Occipital lobe (tissue), 2 donors: ENCODE results near the gene ASIC2. TPM values are rescaled to one million over a fixed set of nuclear protein-coding genes. Genes with fewer than 3 reads are reported as not detected.

Experiments
- DNase-seq: peaks from one replicate; lab custom pipeline; 2025; lab: John Stamatoyannopoulos, UW
- total RNA-seq: library from RNA; depleted of rRNA; stranded (reverse); fragments of >200 nt; gene quantifications from one replicate; pipeline ENCODE4 v1.2.3, GENCODE V29; 2014

The ASIC2 gene
- total RNA-seq, 1 donor from 2014 or later = 13.1 TPM

- no peak for DNase-seq
Measured at GRCh38 chr17:33073416-33073815, 219.7 kb downstream of the ASIC2 start.

DNA sequence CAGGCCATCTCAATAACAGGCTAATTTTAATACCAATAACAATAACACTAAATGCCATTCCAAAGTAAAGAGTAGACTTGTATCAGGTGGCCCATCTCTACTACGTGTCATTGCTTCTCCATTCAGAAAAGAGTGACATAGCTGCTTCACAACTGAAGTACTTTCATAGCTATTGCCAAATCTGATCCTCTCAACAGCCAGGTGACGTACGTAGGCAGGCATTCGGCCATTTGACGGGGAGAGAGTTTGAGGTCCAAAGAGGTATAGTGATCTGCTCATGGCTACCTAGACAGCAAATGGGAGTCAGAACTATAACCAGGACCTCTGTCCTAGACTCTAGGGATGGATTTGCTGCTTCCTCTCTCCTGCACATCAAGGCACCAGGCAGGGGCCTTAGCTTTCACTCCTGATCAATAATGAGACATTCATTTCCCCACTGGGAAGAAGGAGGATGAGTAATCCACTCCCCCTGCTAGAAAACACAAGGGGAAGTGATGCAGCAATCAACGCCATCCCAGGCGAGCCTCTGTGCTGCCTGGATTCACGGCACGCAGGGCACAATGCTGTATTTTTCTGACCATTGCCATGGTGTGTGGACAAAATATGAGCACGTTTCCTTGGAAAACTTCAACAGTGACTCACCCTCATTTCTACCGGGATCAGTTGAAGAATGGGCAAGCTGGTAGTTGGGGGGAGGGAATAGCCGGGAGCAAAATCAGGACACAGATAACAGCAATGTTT lies 220.5 kb downstream of the ASIC2 start:
- no peak for DNase-seq

GRCh38 chr17:33071656-33072055 lies 221.4 kb downstream of the ASIC2 start:
- no peak for DNase-seq

DNA sequence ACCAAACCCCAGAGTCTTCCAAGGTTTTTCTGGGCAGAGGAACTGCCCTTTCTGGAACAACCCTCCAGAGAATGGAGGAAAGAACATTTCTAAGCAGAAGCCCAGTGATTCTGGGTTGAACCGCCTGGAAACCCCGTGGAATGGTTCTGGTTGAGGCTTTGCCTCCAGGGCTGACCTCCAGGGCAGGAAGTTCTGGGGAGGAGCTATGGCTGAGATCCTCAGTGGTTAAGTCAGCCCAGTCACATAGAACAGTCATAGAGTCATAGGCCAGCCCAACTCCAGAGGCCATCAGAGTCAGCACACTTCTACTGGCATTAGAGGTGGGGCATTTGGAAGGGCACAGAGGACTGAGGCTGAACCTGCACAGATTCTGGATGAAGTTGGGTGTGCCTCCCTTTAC lies 235.5 kb downstream of the ASIC2 start:
- DNase-seq = no peak

- no peak for DNase-seq
Measured at GRCh38 chr17:33056399-33057146, 236.5 kb downstream of the ASIC2 start.

DNA sequence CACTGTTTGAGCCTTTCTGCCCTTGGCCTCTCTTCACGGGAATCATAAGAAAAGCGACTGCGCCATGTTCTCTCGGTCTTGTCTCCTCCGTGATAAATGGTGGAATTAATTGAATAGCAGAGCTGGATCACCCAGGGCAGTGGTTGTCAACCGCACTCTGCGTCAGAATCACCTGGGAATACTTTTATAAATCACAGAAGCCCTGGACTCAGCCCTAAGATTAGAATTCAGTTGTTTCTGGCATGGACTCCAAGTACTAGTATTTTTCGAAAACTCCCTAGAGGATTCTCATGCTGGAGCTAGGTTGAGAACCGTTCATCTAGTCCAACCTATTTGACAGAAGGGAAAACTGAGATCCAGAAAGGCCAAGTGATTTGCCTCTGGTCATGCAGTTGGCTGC lies 237.3 kb downstream of the ASIC2 start:
- DNase-seq = no peak

GRCh38 chr17:33055171-33055611 lies 237.9 kb downstream of the ASIC2 start:
- DNase-seq = no peak

- DNase-seq = no peak
Measured at GRCh38 chr17:33054412-33054811, 238.7 kb downstream of the ASIC2 start.

DNA sequence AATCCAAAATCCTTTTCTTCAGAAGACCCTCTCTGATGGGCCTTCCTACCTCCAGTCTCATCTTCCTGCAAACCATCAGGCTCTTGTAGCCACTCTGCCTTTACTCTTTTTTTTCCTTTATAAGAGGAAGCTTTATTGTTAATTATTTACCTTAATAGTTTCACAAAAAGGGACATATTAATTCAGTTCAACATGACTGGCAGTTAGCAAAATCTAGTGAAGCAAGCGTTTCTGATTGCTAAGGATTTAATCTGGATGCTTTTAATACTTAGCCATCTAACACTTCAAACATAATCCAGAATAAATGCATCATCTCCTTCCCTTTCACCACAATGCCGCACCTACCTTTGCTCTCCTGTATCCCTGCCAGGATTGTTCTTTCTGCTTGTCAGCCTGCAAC lies 239.4 kb downstream of the ASIC2 start:
- DNase-seq = no peak

DNA sequence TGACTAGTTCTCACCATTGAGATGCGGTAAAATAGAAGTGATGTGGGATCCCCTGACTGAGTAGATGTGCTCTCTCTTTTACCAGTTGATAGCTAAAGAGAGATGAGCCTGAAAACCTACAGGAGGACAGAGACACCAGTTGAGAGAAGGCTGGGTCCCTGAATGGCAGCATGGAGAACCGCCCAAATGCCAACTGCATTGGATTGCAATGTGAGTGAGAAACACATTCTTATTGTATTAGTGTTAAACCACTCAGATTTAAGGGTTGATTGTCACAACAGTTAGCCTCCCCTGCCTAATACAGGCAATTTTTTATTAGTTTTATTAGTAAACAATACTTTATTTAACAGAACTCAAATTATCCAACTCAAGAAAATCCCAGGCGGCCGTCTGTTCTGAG lies 240.2 kb downstream of the ASIC2 start:
- DNase-seq = no peak

DNA sequence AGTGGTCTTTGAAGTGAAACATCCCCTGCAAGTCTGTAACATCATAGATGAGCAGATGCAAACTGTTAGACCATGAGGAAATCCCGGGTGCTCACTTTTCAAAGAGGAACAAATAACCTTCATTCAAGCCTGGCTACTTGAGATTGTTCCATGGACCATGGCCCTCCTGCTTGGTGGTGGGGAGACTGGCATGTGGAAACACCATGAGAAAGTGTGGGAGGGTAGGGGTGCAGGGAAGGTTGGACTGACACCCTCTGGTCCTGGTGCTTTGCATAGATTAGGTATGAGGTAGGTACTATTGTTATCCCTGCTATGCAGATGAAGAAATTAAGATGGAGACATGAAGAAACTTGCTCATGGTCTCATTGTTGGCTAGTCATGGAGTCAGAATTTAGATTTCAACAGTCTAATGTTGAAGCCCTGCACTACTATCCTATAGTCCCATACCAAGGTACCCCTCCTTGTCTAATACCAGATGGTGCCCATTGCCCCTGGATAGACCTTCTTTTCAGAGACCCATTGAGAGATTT lies 242.4 kb downstream of the ASIC2 start:
- no peak for DNase-seq

DNA sequence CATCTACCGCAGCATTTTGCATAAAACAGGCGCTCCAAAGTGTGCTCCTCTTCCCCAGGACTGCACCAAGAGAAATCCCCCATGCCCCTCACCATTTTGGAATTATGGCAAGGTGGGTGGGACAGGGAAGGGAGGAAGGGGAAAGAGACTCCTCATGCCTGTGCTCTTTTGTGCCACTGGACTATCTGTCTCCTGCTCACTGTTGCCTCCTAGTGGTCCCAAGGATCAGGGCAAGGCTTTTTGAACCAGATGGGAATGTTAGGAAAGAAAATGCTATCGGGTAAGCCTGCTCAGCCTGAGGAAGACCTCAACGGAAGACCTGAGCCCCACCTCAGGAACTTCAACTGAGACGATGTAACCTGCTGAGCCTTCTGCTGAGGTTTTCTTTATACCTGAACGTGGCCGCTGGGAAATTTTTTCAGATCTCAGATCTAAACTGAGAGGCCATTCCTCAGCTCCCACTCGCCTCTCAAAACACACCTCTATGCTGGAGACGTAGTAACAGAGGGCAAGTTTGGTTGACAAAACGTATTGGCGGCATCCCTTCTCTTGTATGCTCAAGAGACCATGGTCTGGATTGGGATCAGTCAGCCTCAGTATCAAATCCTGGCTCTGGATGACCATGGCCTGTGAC lies 243.2 kb downstream of the ASIC2 start:
- DNase-seq = no peak

DNA sequence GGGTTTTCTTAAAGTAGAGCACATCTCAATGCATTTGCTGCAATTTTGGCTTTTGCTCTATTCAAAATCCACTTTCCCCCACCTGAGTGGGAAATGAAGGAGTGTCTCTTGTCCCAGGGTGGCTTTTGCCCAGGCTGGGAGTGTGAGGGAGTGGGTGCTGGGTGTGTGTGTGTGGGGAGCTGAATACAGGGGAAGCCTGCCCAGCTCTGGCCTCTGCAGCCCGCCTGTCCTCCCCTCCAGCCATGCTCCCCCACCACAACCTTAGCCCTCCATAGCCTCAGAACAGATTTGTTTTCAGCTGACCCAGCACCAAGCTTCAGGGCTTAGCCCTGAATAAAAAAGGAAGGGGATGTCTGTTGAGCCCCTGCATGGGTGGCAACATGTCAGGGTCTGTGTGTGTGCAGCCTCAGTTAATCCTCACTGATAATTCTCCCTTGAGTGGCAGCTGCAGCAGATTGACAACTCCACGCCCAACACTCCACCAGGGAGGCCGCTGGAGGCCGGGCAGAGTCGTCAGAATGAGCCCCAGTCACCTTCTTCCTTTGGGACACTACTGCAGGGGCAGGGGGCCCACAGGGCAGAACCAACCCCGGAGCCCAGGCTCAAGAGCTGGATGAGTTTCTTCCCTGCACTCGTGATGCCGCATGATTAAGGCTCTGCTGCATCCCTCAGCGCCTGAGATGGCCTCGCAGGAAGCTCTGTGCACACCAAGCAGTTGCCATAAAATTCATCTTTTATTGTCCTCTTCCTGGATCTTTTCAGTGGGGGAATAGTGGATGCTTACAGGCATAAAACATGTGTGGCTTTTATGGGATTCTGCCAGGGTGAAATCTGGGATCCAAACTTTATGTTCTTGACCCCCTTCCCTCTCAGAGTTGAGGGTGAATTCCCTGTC lies 246.5 kb downstream of the ASIC2 start:
- DNase-seq = no peak

GRCh38 chr17:33045216-33045615 lies 247.9 kb downstream of the ASIC2 start:
- DNase-seq = no peak

- DNase-seq = no peak
Measured at GRCh38 chr17:33044771-33045170, 248.3 kb downstream of the ASIC2 start.

DNA sequence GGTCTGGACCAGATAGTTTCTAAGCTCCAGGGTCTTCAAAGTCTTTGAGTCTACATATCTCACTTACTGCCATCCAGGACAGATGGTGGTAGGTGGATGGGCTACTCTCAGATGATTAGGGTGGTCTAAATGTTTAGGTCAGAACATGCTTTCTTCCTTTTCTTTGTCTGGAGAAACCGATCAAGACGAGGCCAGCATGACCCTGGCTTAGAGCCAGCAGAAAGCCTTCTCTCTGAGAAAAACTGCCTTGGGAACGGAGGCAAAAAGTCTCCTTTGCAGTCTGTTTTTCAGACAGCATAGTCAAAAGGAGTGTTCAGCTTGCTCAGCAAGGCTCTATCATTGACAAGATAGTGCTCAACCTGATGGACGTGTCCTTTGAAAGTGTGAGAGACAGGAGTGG lies 252.6 kb downstream of the ASIC2 start:
- no peak for DNase-seq

GRCh38 chr17:33039874-33040273 lies 253.2 kb downstream of the ASIC2 start:
- DNase-seq = no peak

- DNase-seq = peak; percentile 20
Measured at GRCh38 chr17:33038740-33039139, 254.4 kb downstream of the ASIC2 start.

- DNase-seq = no peak
Measured at GRCh38 chr17:33033176-33033575, 259.9 kb downstream of the ASIC2 start.

GRCh38 chr17:33028778-33029177 lies 264.3 kb downstream of the ASIC2 start:
- DNase-seq = no peak

- no peak for DNase-seq
Measured at GRCh38 chr17:33028061-33028460, 265.0 kb downstream of the ASIC2 start.
